NOMO-1 treated with dmso at 0.1 percent for 144 hours (cell line): ENCODE data around the gene ASMTL.
"Not testable (repeated sequence)": the region's sequence is repeated elsewhere in the genome, so short reads cannot be mapped to it uniquely, and the experiment has no call there.

Source experiments
- DNase-seq: peaks from one replicate; lab custom pipeline; 2025; ENCODE audit not compliant: unreplicated experiment; lab: John Stamatoyannopoulos, UW

The ASMTL gene

DNA sequence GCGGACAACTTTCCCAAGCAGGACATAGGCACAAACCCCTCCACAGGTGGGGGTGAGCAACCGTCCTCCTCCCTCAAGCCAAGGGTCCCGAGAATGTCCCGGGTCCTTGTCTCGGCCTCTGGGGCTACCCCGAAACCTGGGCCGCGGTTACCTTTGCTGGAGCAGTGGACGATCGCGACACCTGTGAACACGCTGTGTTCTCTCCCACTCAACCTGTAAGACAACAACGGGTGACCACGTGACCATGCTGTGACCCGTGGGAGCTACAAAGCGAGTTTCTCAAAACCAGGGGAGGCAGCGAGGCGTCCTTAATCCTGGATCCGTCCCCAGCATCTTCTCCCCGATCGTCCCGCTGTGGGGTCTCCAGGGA lies 17.9 kb downstream of the ASMTL start:
- no peak for DNase-seq

DNA sequence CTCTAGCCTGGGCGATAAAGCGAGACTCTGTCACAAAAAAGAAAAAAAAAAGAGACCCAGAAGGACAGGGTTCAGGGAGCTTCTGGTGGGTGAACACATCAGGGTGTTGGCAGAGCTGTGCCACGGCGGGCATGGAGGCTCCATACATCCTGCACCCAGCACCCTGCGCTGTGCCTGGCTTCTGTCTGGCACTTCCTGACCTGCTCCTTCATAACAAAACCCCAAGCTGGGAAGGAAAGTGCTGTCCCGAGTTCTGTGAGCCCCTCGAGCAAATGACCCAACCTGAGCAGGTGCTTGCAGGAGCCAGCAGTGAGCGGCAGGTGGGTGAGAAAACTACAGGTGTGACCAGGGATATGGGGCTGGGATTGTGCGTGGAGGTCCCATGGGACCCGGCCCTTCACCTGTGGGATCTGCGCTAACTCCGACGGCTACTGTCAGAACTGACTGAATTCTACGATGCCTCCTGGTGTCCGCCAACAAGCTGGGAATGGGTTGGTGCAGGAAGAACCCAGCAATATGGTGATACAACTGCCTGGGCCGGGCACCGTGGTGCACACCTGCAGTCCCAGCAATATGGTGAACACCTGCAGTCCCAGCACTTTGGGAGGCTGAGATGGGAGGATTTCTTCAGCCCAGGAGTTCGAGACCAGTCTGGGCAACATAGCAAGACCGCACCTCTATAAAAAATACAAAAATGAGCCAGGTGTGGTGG lies 18.9 kb downstream of the ASMTL start:
- DNase-seq = no peak

DNA sequence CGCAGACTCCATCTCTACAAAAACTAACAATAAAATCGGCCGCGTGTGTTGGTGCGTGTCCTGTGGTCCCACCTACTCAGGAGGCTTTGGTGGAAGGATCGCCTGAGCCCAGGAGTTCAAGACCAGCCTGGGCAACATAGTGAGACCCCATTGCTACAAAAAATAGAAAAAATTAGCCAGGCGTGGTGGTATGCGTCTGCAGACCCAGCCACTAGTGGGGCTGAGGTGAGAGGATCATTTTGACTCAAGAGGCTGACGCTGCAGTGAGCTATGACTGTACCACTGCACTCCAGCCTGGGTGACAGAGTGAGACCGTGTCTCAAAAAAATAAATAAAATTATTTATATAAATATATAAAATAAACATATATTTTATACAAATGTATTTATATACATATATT lies 22.3 kb downstream of the ASMTL start:
- no peak for DNase-seq

DNA sequence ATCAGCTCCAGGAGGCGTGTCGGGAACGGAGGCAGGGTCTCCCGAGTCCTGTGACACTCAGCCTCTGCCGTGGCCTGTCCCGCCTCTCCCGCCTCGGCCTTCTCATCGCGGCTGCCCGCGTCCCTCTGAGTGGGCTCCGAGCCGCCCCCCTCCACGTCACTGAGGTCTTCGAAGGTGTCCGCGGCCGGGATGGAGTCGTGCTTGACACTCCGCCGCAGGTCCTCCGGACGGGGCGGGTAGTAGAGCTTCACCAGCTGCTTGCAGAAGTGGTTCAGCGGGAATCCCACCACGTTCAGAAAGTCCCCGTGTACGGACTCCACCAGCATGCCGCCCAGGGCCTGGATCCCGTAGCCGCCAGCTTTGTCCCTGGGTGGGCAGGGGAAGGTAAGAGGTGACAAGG lies 25.0 kb downstream of the ASMTL start:
- no peak for DNase-seq

DNA sequence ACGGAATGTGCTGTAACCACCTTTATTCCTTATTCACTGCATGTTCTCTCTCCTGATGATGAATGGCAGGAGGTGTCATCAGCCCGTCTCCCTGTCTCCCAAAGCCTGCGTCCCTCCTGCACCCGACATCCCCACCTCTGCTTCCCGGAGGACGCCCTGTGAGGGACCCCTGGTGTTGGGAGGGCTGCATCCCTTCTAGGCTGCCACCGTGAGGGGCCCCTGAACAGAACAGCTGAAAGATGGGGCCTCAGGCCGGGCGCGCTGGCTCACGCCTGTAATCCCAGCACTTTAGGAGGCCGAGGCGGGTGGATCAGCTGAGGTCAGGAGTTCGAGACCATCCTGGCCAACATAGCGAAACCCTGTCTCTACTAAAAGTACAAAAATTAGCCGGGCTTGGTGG lies 26.4 kb downstream of the ASMTL start:
- DNase-seq = not testable (repeated sequence)

DNA sequence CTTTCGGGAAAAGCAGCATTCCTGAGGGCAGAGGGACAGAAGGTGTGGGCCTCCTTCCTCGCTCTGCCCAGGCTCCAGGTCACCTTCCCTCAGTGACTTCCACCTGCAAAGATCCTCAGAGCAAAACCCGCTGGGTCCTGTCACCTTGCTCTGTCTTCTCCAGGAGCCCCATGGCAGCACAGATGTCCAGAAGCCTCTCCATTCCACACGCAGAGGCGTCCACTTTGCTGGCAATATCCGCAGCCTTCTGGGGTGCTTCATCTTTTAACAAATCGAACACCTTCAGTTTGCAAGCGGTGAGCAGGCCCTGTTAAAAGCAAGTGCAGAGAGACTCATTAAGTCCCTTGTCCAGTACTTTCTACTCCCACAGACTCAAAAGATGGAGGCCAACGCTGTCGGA lies 27.3 kb downstream of the ASMTL start:
- no peak for DNase-seq

DNA sequence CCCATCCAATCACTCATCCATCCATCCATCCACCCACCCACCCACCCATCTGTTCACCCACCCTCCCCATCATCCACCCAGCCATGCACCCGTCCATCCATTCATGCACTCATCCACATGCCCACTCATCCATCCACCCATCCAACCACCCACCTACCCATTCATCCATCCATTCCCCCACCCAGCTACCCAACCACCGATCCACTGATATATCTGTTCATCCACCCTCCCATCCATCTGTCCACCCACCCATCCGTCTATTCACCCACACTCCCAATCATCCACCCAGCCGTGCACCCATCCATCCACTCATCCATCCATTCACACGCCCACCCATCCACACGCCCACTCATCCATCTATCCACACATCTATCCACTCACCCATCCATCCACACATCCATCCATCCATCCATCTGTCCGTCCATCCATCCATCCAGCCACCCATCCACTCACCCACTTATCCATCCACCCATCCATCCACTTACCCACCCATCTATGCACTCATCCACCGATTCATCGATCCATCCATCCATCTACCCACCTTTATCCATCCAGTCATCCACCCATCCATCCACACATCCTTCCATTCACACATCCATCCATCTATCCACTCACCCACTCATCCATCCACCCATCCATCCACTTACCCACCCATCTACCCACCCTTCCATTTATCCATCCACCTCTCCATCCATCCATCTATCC lies 28.4 kb downstream of the ASMTL start:
- DNase-seq = no peak

DNA sequence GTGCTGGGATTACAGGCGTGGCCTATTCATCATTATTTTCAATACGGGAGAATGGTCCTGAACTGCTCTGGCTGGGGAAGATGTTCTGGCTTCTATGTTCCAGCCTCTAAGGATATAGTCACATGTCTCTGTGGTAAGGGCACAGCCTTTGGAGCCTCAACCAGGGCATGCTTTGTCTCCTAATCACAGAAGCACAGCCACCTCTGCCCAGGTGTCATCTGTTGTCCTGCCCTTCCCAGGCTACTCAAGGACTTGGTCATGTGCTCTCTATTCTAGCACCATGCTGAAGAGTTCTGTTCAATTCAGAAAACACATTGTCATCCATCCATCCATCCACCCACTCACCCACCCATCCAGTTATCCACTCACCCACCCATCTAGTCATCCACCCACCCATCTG lies 29.5 kb downstream of the ASMTL start:
- no peak for DNase-seq

DNA sequence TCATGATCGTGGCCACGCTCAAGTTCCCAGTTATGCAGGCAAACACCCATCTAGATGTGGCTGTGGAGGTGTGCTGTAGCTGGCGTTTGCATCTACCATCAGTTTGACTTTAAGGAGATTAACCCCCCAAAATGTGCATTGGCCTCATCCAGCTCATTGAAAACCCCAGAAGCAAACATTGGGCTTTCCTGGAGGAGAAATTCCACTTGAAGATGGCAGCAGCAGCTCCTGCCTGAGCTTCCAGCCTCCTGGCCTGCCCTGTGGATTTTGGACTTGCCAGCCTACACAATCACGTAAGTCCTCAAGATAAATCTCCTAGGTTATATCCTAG lies 30.6 kb downstream of the ASMTL start:
- DNase-seq = no peak

DNA sequence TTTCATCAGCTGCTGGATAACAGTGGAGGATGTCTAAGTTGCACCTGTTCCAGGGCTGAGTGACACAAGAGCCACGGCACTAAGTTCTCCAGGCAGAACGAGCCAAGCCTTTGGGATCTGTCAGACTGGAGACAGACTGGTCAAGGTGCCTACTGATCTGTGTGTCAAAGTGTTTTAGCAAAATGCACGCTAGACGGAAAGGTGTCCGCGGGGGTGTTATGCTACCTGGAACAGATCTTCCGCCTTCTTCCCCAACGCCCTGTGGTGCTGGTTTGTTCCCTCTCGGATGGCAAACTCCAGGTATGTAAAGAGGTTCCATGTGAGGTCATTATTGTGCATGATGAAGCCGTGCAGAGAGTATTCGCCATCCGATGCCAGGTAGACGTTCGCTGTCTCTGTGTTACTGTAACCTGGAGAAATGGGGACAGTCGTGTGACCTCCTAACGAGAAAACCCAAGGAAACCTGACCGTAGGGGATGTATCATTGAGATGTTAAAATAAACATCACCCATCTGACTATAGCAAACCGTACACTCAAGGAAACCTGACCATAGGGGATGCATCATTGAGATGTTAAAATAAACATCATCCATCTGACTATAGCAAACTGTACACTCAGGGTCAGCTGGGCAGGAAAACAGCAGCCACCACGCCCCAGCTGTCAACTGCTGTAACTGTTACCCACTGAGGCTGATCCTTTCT lies 31.1 kb downstream of the ASMTL start:
- no peak for DNase-seq

DNA sequence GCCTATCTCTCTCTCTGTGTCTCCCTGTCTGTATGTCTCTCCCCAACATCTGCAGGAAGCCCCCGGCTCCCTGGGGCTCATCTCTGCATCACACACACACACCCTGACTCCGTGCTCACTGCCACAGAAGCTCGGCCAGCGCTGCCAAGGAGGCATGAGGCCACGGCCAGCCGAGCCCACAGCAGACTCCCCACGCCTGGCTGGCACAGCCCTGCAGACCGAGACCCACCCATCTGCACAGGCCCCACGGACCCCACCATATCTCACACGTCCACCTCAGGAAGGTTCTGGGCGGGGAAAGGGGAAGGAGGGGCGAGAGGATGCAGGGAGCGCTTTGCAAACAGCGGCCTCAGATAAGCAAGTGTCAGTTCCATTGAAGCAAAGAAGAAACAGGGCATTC lies 32.3 kb downstream of the ASMTL start:
- DNase-seq = no peak

DNA sequence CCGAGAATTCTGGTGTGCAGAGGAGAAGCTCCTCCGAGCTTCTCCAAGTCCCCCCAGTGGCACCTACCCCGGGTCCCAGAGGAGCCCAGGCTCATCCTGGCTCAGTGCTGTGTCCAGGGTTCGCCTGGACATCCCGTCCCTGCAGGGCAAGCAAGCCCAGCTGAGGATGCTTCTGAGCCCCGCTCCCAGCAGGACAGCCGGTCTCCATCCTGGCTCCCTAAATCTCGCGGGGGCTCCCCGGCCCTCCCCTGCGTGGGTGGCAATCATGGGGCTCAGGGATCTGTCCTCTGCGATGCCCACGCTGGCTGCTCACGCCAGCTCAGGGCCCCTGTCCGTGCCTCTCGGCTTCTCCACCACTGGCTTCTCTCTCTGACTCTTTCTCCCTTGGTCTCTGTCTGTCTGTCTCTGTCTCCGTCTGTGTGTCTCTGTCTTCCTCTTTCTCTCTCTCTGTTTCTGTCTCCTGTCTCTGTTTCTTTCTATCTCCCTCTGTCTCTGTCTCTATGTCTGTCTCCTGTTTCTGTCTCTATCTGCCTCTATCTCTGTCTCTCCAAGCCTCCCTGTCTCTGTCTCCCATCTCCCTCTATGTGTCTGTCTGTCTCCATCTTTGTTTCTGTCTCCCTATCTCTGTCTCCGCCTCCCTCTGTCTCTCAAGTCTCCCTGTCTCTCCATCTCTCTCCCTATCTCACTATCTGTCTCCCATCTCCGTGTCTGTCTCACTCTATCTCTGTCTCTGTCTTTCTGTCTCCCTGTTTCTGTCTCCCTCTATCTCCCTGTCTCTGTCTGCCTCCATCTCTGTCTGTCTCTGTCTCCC lies 33.0 kb downstream of the ASMTL start:
- no peak for DNase-seq

DNA sequence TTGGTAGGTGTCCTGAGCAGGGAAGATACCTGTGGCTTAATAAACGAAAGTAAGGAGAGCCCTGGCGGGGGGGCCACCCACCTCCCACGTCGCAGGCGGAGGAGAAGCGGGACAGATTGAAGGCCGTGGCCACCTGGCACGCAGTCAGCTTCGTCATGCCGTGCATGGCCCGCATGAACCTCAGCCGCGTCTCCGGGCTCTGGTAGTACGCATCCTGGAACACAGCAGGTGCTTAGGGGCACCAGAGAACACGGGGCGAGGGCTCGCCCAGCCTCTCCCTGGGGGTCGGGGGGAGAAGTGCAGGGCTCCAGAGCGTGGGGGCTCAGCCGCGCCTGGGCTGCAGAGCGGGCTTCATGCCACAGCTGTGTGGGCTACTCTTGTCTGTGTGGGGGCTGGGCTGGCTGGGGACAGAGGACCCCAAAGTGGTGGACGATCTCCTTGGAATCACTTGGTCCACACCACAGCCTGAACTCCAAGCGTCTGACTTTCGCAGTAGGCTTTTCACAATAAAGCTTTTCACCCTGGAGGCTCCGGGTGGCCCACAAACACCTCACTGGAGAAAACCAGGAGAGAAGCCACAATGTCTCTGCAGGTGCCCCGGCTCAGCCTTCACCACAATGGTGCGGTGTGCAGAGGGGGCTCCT lies 33.7 kb downstream of the ASMTL start:
- no peak for DNase-seq

DNA sequence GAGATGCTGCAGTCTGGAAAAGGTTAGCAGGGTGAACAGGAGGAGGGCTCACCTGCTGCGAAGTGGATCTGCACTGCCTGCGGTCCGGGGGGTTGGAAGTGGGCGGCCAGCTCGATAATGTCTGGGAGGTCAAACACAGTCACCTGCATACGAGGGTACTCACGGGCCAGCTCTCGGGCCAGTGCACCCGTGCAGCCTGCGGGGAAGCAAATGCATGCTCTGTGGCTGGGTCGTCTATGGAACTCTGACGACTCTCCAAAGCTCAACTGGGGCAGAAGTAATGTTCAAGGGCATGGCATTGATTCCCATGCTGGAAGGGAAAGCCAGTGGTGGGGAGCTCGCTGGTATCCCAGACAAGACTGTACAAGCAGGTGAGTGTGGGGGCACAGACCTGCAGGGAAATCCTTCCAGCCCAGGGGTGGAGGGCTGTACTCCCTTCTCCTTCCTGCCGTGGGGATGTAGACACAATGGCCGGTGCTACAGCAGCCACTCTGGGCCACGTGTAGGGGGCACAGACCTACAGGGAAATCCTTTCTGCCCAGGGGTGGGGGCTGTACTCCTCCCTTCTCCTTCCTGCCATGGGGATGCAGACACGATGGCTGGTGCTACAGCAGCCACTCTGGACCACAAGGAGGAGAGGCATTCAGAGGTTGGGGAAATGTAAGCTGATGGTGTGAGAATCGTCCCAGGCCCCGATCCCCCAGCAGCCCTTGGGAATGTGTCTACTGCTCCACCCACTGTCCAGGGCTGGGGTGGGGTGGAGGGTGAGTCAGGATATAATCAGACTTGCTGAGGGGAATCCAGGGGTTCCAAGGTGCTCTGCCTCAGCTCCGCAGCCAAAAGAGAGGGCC lies 34.6 kb downstream of the ASMTL start:
- DNase-seq = no peak

DNA sequence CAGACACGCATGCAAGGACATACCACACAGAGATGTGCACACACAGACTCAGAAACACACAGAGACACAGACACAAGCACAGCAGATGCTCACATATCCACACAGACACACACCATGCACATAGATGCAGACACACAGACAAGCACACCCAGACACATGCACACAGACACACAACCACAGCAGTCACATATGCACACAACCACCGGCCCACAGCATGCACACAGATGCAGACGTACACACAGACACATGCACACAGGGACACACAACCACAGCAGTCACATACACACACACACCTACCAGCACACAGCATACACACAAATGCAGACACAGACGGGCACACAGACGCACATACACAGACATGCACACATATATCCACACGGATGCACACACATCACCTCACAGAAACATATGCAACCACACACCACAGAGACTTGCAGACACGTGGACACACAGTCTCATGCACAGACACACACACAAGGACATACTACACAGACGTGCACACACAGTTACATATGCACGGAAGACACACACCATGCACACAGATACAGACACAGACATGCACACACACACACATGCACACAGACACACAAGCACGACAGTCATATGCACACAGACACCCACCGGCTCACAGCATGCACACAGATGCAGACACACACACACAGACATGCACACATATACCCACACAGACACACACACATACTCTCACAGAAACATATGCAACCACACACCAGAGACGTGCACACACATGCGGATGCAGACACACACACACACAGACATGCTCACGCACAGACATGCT lies 35.5 kb downstream of the ASMTL start:
- DNase-seq = no peak

DNA sequence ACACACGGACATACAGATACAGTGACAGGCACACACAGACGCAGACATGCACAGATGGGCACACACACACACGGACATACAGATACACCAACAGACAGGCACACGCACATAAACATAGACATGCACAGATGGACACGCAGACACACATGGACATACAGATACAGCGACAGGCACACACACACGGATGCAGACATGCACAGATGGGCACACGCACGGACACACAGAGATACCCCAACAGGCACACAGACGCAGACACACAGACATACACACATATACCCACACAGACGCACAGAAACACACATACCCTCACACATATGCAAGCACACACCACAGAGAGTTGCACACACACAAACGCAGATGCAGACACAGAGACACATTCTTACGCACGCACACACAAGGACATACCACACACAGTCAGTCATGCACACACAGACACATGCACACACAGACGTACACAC lies 36.4 kb downstream of the ASMTL start:
- no peak for DNase-seq

DNA sequence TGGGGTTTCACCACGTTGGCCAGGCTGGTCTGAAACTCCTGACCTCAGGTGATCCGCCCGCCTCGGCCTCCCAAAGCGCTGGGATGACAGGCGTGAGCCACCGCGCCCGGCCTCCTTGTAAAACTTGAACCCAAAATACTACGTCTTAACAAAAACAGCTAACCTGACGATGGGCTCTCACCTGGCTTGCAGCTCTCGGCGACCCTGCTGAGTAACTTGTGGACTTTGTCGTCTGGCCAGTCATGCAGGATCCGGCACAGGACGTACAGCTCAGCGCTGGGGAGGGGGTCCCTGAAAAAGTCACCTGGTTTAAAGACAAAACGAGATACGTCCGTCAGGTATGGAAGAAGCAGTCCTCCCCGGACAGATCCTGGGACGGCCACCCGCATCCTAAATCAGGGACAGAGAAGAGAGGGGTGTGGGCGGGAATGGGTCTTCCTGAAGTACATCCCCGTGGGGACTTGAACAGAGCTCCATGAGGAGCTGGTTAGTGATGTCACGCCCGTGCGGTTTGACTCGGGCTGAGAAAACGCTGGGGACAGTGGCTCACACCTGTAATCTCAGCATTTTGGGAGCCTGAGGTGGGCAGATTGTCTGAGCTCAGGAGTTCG lies 40.1 kb downstream of the ASMTL start:
- no peak for DNase-seq

DNA sequence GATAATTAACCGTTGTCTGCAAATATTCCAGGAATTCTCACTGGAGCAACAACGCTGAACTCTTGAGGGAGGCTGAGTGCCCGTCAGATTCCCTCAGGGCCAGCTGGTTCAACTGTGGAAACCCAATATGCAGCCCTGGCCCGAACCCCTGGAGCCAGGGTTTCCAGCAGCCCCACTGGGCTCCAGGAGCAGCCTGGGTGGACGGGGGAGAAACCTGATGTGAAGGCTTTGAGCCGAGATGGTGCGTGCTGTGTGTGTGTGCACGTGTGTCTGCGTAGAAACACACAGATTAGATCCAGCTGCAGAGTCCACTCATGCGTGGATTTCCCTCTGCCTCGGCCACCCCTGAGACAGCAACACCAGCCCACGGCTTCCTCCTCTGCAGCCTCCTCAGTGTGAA lies 41.4 kb downstream of the ASMTL start:
- no peak for DNase-seq

DNA sequence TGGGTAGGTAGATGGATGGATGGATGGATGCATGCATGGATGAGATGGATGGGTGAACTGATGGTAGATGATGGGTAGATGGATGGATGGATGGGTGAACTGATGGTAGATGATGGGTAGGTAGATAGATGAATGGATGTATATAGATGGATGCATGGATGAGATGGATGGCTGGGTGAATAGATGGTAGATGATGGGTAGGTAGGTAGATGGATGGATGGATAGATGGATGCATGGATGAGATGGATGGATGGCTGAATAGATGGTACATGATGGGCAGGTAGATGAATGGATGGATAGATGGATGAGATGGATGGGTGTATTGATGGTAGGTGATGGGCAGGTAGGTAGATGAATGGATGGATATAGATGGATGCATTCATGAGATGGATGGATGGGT lies 45.7 kb downstream of the ASMTL start:
- DNase-seq = no peak
